Neural cell (in vitro differentiated cells): ENCODE data around the gene COL8A1. TPM values are rescaled to one million over a fixed set of nuclear protein-coding genes. Genes with fewer than 3 reads are reported as not detected.

Experiments
- H2AFZ ChIP-seq: fragments of 200-600, 300-800 bp; sonication (generic), shearing (Covaris generic); 2 replicates; pipeline ENCODE4 v1.6.0; 2014; ENCODE audit warnings: low read depth, mild to moderate bottlenecking, antibody characterized with exemption, low read length, moderate library complexity
- H3F3A ChIP-seq: fragments of 200-600 bp; shearing (Covaris generic); 2 replicates; pipeline ENCODE4 v1.6.1; 2016; ENCODE audit warnings: mild to moderate bottlenecking, moderate library complexity, mixed read lengths, antibody characterized with exemption, low read length; ENCODE audit not compliant: insufficient read depth, poor library complexity, severe bottlenecking
- H3K27ac ChIP-seq: fragments of 200-600, 300-800 bp; sonication (generic), shearing (Covaris generic); 2 replicates; pipeline ENCODE4 v1.5.1; 2014; ENCODE audit warnings: mild to moderate bottlenecking, low read length, moderate library complexity
- H3K27me3 ChIP-seq: fragments of 300-800, 200-600 bp; sonication (generic), shearing (Covaris generic); 2 replicates; pipeline ENCODE4 v1.6.0; 2014; ENCODE audit warnings: mild to moderate bottlenecking, low read depth, low read length, moderate library complexity; ENCODE audit not compliant: insufficient read depth
- H3K36me3 ChIP-seq: fragments of 300-800, 200-600 bp; sonication (generic), shearing (Covaris generic); 2 replicates; pipeline ENCODE4 v1.5.1; 2014; ENCODE audit warnings: mild to moderate bottlenecking, antibody characterized with exemption, low read length, moderate library complexity; ENCODE audit not compliant: insufficient read depth
- H3K4me2 ChIP-seq: fragments of 300-800, 200-600 bp; sonication (generic), shearing (Covaris generic); 2 replicates; pipeline ENCODE4 v1.6.0; 2014; ENCODE audit warnings: mild to moderate bottlenecking, low read length
- H3K4me3 ChIP-seq: fragments of 300-800, 200-600 bp; sonication (generic), shearing (Covaris generic); 2 replicates; pipeline ENCODE4 v1.5.1; 2014; ENCODE audit warnings: mild to moderate bottlenecking, low read length, moderate library complexity
- H3K79me2 ChIP-seq: fragments of 200-600 bp; shearing (Covaris generic); replicated peaks from 2 replicates; pipeline ENCODE4 v1.6.0; 2014; ENCODE audit warnings: mild to moderate bottlenecking, low read length, moderate library complexity; ENCODE audit not compliant: insufficient read depth
- H3K9ac ChIP-seq: fragments of 300-800, 200-600 bp; sonication (generic), shearing (Covaris generic); 2 replicates; pipeline ENCODE4 v1.6.1; 2016; ENCODE audit warnings: mild to moderate bottlenecking, low read length, mixed read lengths
- H3K9me2 ChIP-seq: fragments of 200-600 bp; shearing (Covaris generic); 2 replicates; pipeline ENCODE4 v1.6.1; 2016; ENCODE audit warnings: mild to moderate bottlenecking, low read length, mixed read lengths; ENCODE audit not compliant: insufficient read depth
- H3K9me3 ChIP-seq: fragments of 200-600, 300-800 bp; sonication (generic), shearing (Covaris generic); 2 replicates; pipeline ENCODE4 v1.6.1; 2016; ENCODE audit warnings: mild to moderate bottlenecking, mixed run types, low read length, moderate library complexity, mixed read lengths
- H4K20me1 ChIP-seq: fragments of 200-600 bp; shearing (Covaris generic); 2 replicates; pipeline ENCODE4 v1.6.1; 2016; ENCODE audit warnings: mild to moderate bottlenecking, mixed run types; ENCODE audit not compliant: insufficient read depth
- EP300 ChIP-seq: fragments of 450-650 bp; conservative IDR thresholded peaks from 2 replicates; pipeline ENCODE4 v1.6.1; 2014; ENCODE audit warnings: antibody characterized with exemption, mild to moderate bottlenecking, moderate library complexity; ENCODE audit not compliant: poor library complexity, severe bottlenecking
- EZH2 ChIP-seq: fragments of 200-600, 300-800 bp; shearing (Covaris generic), sonication (generic); IDR thresholded peaks from 2 replicates; pipeline ENCODE4 v1.6.1; 2014; ENCODE audit warnings: antibody characterized with exemption, low read length, borderline replicate concordance, mild to moderate bottlenecking; ENCODE audit not compliant: insufficient read depth, poor library complexity, severe bottlenecking
- MXI1 ChIP-seq: fragments of 450-650 bp; conservative IDR thresholded peaks from 2 replicates; pipeline ENCODE4 v1.6.1; 2014; ENCODE audit warnings: antibody characterized with exemption, mild to moderate bottlenecking; ENCODE audit not compliant: poor library complexity, severe bottlenecking
- POLR2AphosphoS5 ChIP-seq: IDR thresholded peaks from 2 replicates; pipeline ENCODE4 v1.6.1; 2012
- RAD21 ChIP-seq: fragments of 450-650 bp; conservative IDR thresholded peaks from 2 replicates; pipeline ENCODE4 v1.6.1; 2014; ENCODE audit warnings: antibody characterized with exemption, mild to moderate bottlenecking, moderate library complexity
- SMC3 ChIP-seq: fragments of 450-650 bp; conservative IDR thresholded peaks from 2 replicates; pipeline ENCODE4 v1.6.1; 2014; ENCODE audit warnings: antibody characterized with exemption, mild to moderate bottlenecking, moderate library complexity; ENCODE audit not compliant: poor library complexity
- TAF1 ChIP-seq: IDR thresholded peaks from 2 replicates; pipeline ENCODE4 v1.6.1; 2012; ENCODE audit warnings: low read depth
- polyA plus RNA-seq: library from polyadenylated mRNA; depleted of rRNA; stranded (reverse); fragments of >200 nt; gene quantifications from 2 replicates; pipeline ENCODE4 v1.2.3, GENCODE V29; 2014
- TF ChIP-seq, protein P1 (sequence below): IDR thresholded peaks from 2 replicates; pipeline ENCODE4 v1.6.1; 2012; ENCODE audit warnings: borderline replicate concordance
- TF ChIP-seq, protein P2 (sequence below): fragments of 450-650 bp; IDR thresholded peaks from 2 replicates; pipeline ENCODE4 v1.5.1; 2014; ENCODE audit warnings: antibody characterized with exemption, mild to moderate bottlenecking, moderate library complexity; ENCODE audit not compliant: poor library complexity, severe bottlenecking

COL8A1 gene
- polyA plus RNA-seq, 1 donor from 2014 or later: 0.04 TPM

DNA sequence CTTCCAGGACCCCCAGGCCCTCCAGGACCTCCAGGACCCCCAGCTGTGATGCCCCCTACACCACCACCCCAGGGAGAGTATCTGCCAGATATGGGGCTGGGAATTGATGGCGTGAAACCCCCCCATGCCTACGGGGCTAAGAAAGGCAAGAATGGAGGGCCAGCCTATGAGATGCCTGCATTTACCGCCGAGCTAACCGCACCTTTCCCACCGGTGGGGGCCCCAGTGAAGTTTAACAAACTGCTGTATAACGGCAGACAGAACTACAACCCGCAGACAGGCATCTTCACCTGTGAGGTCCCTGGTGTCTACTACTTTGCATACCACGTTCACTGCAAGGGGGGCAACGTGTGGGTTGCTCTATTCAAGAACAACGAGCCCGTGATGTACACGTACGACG lies 157.2 kb downstream of the COL8A1 start (continued):
- no peak for TF ChIP-seq TAF1
- no peak for TF ChIP-seq EP300
- no peak for TF ChIP-seq POLR2AphosphoS5

DNA sequence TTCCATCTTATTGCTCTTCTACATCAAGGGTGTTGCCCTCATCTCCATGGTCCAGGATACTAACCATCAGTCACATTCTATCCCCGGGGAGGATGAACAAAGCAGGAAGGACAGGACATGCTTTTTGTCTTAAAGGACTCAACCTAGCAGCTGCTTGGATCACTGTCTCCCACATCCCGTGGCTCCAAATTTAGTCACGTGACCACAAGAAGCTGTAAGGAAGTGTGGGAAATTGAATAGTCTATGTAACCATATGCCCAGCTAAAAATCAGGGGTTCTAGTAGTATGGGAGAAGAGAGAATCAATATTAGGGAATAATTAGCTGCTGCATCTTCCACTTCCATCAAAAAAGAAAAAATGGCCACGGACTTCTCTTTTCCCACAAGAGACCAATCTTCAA lies 161.0 kb downstream of the COL8A1 start:
- TF ChIP-seq, protein P1, sequence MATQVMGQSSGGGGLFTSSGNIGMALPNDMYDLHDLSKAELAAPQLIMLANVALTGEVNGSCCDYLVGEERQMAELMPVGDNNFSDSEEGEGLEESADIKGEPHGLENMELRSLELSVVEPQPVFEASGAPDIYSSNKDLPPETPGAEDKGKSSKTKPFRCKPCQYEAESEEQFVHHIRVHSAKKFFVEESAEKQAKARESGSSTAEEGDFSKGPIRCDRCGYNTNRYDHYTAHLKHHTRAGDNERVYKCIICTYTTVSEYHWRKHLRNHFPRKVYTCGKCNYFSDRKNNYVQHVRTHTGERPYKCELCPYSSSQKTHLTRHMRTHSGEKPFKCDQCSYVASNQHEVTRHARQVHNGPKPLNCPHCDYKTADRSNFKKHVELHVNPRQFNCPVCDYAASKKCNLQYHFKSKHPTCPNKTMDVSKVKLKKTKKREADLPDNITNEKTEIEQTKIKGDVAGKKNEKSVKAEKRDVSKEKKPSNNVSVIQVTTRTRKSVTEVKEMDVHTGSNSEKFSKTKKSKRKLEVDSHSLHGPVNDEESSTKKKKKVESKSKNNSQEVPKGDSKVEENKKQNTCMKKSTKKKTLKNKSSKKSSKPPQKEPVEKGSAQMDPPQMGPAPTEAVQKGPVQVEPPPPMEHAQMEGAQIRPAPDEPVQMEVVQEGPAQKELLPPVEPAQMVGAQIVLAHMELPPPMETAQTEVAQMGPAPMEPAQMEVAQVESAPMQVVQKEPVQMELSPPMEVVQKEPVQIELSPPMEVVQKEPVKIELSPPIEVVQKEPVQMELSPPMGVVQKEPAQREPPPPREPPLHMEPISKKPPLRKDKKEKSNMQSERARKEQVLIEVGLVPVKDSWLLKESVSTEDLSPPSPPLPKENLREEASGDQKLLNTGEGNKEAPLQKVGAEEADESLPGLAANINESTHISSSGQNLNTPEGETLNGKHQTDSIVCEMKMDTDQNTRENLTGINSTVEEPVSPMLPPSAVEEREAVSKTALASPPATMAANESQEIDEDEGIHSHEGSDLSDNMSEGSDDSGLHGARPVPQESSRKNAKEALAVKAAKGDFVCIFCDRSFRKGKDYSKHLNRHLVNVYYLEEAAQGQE: no peak
- no peak for TF ChIP-seq MXI1
- Histone ChIP-seq H2AFZ (no peak overlapping the region), H3K4me2 (no peak overlapping the region), H3K27ac (no peak overlapping the region), H3K9ac (no peak overlapping the region), H3K27me3 (no peaks in the 10 kb centered on the region), H3K9me3 (no peaks in the 10 kb centered on the region), H3K79me2 (no peaks in the 10 kb centered on the region), H3F3A (no peaks in the 10 kb centered on the region), H3K4me3 (no peak overlapping the region), H3K9me2 (no peaks in the 10 kb centered on the region), H4K20me1 (no peaks in the 10 kb centered on the region), H3K36me3 (no peaks in the 10 kb centered on the region)

DNA sequence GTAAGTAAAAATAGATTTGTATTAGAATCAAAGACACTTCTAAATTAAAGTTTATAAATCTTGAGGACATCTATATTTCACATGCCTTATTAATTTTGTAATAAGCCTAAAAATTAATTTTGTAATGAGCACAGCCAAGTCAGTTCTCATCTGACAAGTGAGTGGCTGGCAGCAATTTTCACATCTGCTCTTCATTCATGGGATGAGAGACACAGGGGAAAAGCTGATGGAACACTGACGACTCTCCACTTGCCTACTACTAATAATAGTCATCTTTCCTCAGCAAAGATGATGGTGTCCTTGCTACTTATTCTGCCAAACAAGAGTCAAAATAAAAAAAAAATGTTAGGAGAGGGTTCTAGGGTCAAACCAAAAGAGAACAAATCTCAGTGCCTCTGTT lies 164.9 kb downstream of the COL8A1 start:
- Histone ChIP-seq H3K36me3 (no peaks in the 10 kb centered on the region), H3K27me3 (no peaks in the 10 kb centered on the region), H3K4me3 (no peak overlapping the region), H2AFZ (no peak overlapping the region), H3K9ac (no peak overlapping the region), H3K9me2 (no peaks in the 10 kb centered on the region), H3K4me2 (no peak overlapping the region), H3F3A (no peaks in the 10 kb centered on the region), H3K27ac (no peak overlapping the region), H3K79me2 (no peaks in the 10 kb centered on the region), H4K20me1 (no peaks in the 10 kb centered on the region), H3K9me3 (peaks cover 5% of the 10 kb centered on the region)
- TF ChIP-seq, protein P2, sequence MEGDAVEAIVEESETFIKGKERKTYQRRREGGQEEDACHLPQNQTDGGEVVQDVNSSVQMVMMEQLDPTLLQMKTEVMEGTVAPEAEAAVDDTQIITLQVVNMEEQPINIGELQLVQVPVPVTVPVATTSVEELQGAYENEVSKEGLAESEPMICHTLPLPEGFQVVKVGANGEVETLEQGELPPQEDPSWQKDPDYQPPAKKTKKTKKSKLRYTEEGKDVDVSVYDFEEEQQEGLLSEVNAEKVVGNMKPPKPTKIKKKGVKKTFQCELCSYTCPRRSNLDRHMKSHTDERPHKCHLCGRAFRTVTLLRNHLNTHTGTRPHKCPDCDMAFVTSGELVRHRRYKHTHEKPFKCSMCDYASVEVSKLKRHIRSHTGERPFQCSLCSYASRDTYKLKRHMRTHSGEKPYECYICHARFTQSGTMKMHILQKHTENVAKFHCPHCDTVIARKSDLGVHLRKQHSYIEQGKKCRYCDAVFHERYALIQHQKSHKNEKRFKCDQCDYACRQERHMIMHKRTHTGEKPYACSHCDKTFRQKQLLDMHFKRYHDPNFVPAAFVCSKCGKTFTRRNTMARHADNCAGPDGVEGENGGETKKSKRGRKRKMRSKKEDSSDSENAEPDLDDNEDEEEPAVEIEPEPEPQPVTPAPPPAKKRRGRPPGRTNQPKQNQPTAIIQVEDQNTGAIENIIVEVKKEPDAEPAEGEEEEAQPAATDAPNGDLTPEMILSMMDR: no peak
- TF ChIP-seq SMC3: no peak
- no peak for TF ChIP-seq EZH2
- TF ChIP-seq TAF1: no peak
- no peak for TF ChIP-seq EP300
- no peak for TF ChIP-seq RAD21
- TF ChIP-seq POLR2AphosphoS5: no peak
- TF ChIP-seq, protein P1: no peak
- TF ChIP-seq MXI1: no peak
